Activated T-helper 2 cell treated with anti-CD3 and anti-CD28 coated beads, Interferon-gamma antibody, Interleukin-2, Interleukin-4, amounts not matched to agents 10 μg/mL and 5 μg/mL and 100 μg/mL, durations not matched to agents 14 hours and 24 hours and 36 hours (primary cell): ENCODE results near the gene GRB2. TPM values are rescaled to one million over a fixed set of nuclear protein-coding genes. Genes with fewer than 3 reads are reported as not detected.

Source experiments
- DNase-seq: peaks from one replicate; pipeline ENCODE4 v3.0.0; 2021; ENCODE audit warnings: low spot score
- H3K27ac Mint-ChIP-seq: one replicate; pipeline ENCODE4 v1.8.0; 2021; ENCODE audit warnings: mixed read lengths
- H3K27me3 Mint-ChIP-seq: one replicate; pipeline ENCODE4 v1.8.0; 2021; ENCODE audit warnings: low read depth, mixed read lengths
- H3K36me3 Mint-ChIP-seq: one replicate; pipeline ENCODE4 v1.8.0; 2021; ENCODE audit warnings: low read depth, mixed read lengths
- H3K4me1 Mint-ChIP-seq: one replicate; pipeline ENCODE4 v1.8.0; 2021; ENCODE audit warnings: low read depth, mixed read lengths
- H3K4me3 Mint-ChIP-seq: one replicate; pipeline ENCODE4 v1.8.0; 2021; ENCODE audit warnings: low read depth, mild to moderate bottlenecking, moderate library complexity, mixed read lengths
- H3K9me3 Mint-ChIP-seq: one replicate; pipeline ENCODE4 v1.8.0; 2021; ENCODE audit warnings: mixed read lengths
- intact Hi-C: fragments of 100-400 bp; cut with micrococcal nuclease; formaldehyde crosslinking; loops from one replicate; pipeline ENCODE4 v1.15.1; 2023
- total RNA-seq: library from RNA; stranded (reverse); gene quantifications from 2 replicates; pipeline ENCODE4 v1.2.3, GENCODE V29; 2022

GRB2 gene
- total RNA-seq, 1 donor from 2014 or later: 176 TPM

DNA sequence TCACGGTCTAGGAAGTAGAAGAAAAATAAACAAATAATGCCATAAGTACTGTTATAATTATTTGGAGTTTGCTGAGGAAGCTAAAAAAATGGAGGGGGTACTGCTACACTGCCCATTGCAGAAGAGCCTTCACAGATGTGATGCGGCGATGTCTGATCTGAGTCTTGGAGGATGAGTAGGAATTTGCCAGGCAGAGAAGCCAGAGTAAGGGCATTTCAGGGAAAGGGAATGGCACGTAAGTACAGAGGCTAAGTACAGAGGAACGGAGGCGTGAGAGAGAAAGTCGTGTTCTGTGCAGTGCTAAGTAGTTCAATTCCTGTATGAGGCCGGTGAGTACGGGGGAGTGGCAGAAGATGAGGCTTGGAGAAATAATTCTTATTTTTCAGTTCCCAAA lies 741 bp upstream of the GRB2 start:
- peak overlapping the region; percentile 95 for H3K4me3 Mint-ChIP-seq
- peak overlapping the region; percentile 77 for H3K27ac Mint-ChIP-seq
- no peak for DNase-seq
- H3K36me3 Mint-ChIP-seq: peaks cover 13% of the 10 kb centered on the region
- no peaks in the 10 kb centered on the region for H3K9me3 Mint-ChIP-seq
- intact Hi-C loops: no loop called here
- H3K27me3 Mint-ChIP-seq: no peaks in the 10 kb centered on the region
- peaks cover 36% of the 10 kb centered on the region for H3K4me1 Mint-ChIP-seq

- DNase-seq: peak; percentile 52
- H3K4me1 Mint-ChIP-seq: peaks cover 37% of the 10 kb centered on the region
- H3K27me3 Mint-ChIP-seq: no peaks in the 10 kb centered on the region
- intact Hi-C loops: loop anchor here (1.0 kb wide), 5 partner anchors 11 to 116 kb away; partner anchors contain the start of gene SLC25A19
- peak overlapping the region; percentile 91 for H3K27ac Mint-ChIP-seq
- H3K4me3 Mint-ChIP-seq: peak overlapping the region; percentile 95
- H3K36me3 Mint-ChIP-seq: peaks cover 23% of the 10 kb centered on the region
- no peaks in the 10 kb centered on the region for H3K9me3 Mint-ChIP-seq
Observed at GRCh38 chr17:75404731-75405364, 630 bp downstream of the GRB2 start.

GRCh38 chr17:75404223-75404730 lies 1.2 kb downstream of the GRB2 start:
- Mint-ChIP-seq H3K9me3 (no peaks in the 10 kb centered on the region), H3K36me3 (peaks cover 23% of the 10 kb centered on the region), H3K27me3 (no peaks in the 10 kb centered on the region), H3K4me1 (peaks cover 37% of the 10 kb centered on the region), H3K4me3 (peak overlapping the region; percentile 95), H3K27ac (peak overlapping the region; percentile 91)
- intact Hi-C loops: loop anchor here (1.0 kb wide), 3 partner anchors 59 to 109 kb away; no protein-coding TSS in a partner anchor
- DNase-seq: peak; percentile 52

- intact Hi-C loops: loop anchor here (2.0 kb wide), 1 partner anchor 32 kb away; no protein-coding TSS in a partner anchor
Observed at GRCh38 chr17:75403131-75403530, 2.3 kb downstream of the GRB2 start.

GRCh38 chr17:75402026-75402425 lies 3.5 kb downstream of the GRB2 start:
- intact Hi-C loops: loop anchor here (1.0 to 2.0 kb wide), 2 partner anchors 31 to 64 kb away; no protein-coding TSS in a partner anchor
- Mint-ChIP-seq H3K36me3 (peaks cover 23% of the 10 kb centered on the region), H3K9me3 (no peaks in the 10 kb centered on the region), H3K27ac (peak overlapping the region; percentile 56), H3K4me3 (no peak overlapping the region), H3K4me1 (peaks cover 40% of the 10 kb centered on the region), H3K27me3 (no peaks in the 10 kb centered on the region)
- no peak for DNase-seq

More at GRCh38 chr17:75403131-75403530, 2.3 kb downstream of the GRB2 start:
- H3K4me3 Mint-ChIP-seq: peak overlapping the region; percentile 95
- peaks cover 35% of the 10 kb centered on the region for H3K4me1 Mint-ChIP-seq
- no peak for DNase-seq
- H3K27ac Mint-ChIP-seq: peak overlapping the region; percentile 15
- H3K36me3 Mint-ChIP-seq: peaks cover 23% of the 10 kb centered on the region
- no peaks in the 10 kb centered on the region for H3K27me3 Mint-ChIP-seq
- no peaks in the 10 kb centered on the region for H3K9me3 Mint-ChIP-seq

DNA sequence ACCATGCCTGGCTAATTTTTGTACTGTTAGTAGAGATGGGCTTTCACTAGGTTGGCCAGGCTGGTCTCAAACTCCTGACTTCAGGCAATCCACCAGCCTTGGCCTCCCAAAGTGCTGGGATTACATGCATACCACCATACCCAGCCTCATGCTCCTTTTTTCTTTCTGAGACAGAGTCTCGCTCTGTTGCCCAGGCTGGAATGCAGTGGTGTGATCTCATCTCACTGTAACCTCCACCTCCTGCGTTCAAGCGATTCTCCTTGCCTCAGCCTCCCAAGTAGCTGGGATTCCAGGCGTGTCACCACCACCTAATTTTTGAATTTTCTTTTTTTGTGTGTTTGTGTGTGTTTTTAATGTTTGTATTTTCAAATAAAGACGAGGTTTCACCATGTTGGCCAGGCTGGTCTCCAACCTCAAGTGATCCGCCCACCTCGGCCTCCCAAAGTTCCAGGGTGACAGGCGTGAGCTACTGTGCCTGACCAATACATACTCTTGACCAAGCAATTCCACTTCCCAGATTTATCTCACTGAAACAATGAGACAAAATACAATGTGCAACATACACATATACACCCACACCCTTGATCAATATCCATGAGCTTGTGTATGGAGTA lies 5.0 kb downstream of the GRB2 start:
- no peak for DNase-seq
- Mint-ChIP-seq H3K4me1 (peaks cover 45% of the 10 kb centered on the region), H3K4me3 (no peak overlapping the region), H3K27me3 (no peaks in the 10 kb centered on the region), H3K27ac (no peak overlapping the region), H3K9me3 (no peaks in the 10 kb centered on the region), H3K36me3 (peaks cover 23% of the 10 kb centered on the region)
- intact Hi-C loops: no loop called here

DNA sequence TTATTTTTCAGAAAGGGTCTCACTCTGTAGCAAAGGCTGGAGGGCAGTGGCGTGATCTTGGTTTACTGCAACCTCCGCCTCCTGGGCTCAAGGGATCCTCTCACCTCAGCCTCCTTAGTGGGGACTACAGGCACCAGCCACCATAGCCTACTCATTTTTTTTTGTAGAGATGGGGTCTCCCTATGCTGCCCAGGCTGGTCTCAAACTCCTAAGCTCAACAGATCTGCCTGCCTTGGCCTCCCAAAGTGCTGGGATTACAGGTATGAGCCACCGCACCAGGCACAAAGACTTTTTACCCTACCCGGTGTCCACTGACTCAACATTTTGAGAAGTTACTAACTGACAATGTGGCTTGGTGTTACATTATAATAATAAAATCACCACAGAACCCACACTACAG lies 7.2 kb downstream of the GRB2 start:
- Mint-ChIP-seq H3K27ac (peak overlapping the region; percentile 42), H3K36me3 (peaks cover 28% of the 10 kb centered on the region), H3K4me1 (peaks cover 62% of the 10 kb centered on the region), H3K27me3 (no peaks in the 10 kb centered on the region), H3K9me3 (no peaks in the 10 kb centered on the region), H3K4me3 (no peak overlapping the region)
- intact Hi-C loops: no loop called here
- DNase-seq: no peak

DNA sequence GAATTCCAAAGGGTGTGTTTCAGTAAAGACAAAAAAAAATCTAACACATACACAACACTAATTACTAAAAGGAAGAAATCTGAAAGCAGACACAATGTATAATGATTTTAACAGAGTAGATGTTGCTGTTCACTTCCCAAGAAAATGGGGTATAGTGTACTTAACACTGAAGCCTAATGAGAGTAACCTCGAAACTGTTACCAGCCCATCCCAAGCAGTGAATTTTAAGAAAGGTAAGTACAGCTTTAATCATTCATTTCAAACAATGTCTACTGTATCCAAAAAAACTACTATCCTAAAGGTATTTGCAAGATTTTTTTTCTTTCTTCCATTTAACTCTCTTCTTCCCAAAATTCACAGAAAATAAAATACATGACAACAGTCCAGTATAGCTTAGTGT lies 8.3 kb downstream of the GRB2 start:
- intact Hi-C loops: no loop called here
- H3K9me3 Mint-ChIP-seq: no peaks in the 10 kb centered on the region
- H3K4me3 Mint-ChIP-seq: no peak overlapping the region
- DNase-seq: no peak
- peaks cover 34% of the 10 kb centered on the region for H3K36me3 Mint-ChIP-seq
- H3K4me1 Mint-ChIP-seq: peaks cover 64% of the 10 kb centered on the region
- H3K27ac Mint-ChIP-seq: peak overlapping the region; percentile 60
- H3K27me3 Mint-ChIP-seq: no peaks in the 10 kb centered on the region

GRCh38 chr17:75396796-75397195 lies 8.7 kb downstream of the GRB2 start:
- H3K4me1 Mint-ChIP-seq: peaks cover 63% of the 10 kb centered on the region
- DNase-seq: no peak
- H3K4me3 Mint-ChIP-seq: no peak overlapping the region
- peaks cover 35% of the 10 kb centered on the region for H3K36me3 Mint-ChIP-seq
- no peaks in the 10 kb centered on the region for H3K27me3 Mint-ChIP-seq
- intact Hi-C loops: no loop called here
- no peaks in the 10 kb centered on the region for H3K9me3 Mint-ChIP-seq
- peak overlapping the region; percentile 60 for H3K27ac Mint-ChIP-seq

DNA sequence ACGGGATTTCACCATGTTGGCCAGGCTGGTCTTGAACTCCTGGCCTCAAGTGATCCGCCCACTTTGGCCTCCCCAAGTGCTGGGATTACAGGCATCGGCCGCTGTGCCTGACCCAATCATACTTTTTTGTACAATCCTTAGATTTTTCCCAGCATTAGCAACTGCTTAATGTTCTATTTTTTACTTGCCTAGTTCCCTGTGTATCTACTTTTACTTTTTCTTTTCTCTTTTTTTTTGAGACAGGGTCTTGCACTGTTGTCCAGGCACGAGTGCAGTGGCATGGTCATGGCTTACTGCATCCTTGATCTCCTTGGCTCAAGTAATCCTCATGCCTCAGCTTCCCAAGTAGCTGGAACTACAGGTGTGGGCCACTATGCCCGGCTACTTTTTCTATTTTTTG lies 9.5 kb downstream of the GRB2 start:
- H3K4me1 Mint-ChIP-seq: peaks cover 60% of the 10 kb centered on the region
- no peaks in the 10 kb centered on the region for H3K27me3 Mint-ChIP-seq
- H3K9me3 Mint-ChIP-seq: no peaks in the 10 kb centered on the region
- intact Hi-C loops: no loop called here
- H3K27ac Mint-ChIP-seq: peak overlapping the region; percentile 46
- no peak overlapping the region for H3K4me3 Mint-ChIP-seq
- no peak for DNase-seq
- peaks cover 36% of the 10 kb centered on the region for H3K36me3 Mint-ChIP-seq

- DNase-seq: no peak
- Mint-ChIP-seq H3K4me1 (peaks cover 63% of the 10 kb centered on the region), H3K4me3 (peak overlapping the region; percentile 90), H3K36me3 (peaks cover 38% of the 10 kb centered on the region), H3K27me3 (no peaks in the 10 kb centered on the region), H3K9me3 (no peaks in the 10 kb centered on the region), H3K27ac (peak overlapping the region; percentile 50)
- intact Hi-C loops: loop anchor here (1.0 kb wide), 1 partner anchor 11 kb away; the partner anchor contains the start of gene GRB2
Observed at GRCh38 chr17:75394332-75394918, 11.1 kb downstream of the GRB2 start.

GRCh38 chr17:75393523-75394331 lies 11.8 kb downstream of the GRB2 start:
- peak overlapping the region; percentile 90 for H3K4me3 Mint-ChIP-seq
- intact Hi-C loops: loop anchor here (1.0 kb wide), 1 partner anchor 12 kb away; the partner anchor contains the start of gene GRB2
- H3K27ac Mint-ChIP-seq: peak overlapping the region; percentile 50
- no peaks in the 10 kb centered on the region for H3K27me3 Mint-ChIP-seq
- peaks cover 43% of the 10 kb centered on the region for H3K36me3 Mint-ChIP-seq
- DNase-seq: peak; percentile 74
- no peaks in the 10 kb centered on the region for H3K9me3 Mint-ChIP-seq
- peaks cover 69% of the 10 kb centered on the region for H3K4me1 Mint-ChIP-seq
